K562 (cell line): ENCODE data around the gene APOB. TPM values are rescaled to one million over a fixed set of nuclear protein-coding genes. Genes with fewer than 3 reads are reported as not detected.

Experiments
- ATAC-seq: fragments of 200-7000 bp; cut with Tn5 transposase; 3 replicates; pipeline ENCODE4 v1.9.1; 2020; ENCODE audit warnings: moderate library complexity
- BruUV-seq: library from RNA; stranded (reverse); fragments of 400-500 nt; replicated peaks from 2 replicates; lab custom pipeline; 2021; lab: Mats Ljungman, UMichigan
- CTCF ChIA-PET: fragments of 300-600 bp; formaldehyde crosslinking; extraction: SDS; loops from one replicate; lab custom pipeline; 2021; ENCODE audit warnings: low intra/inter-chr PET ratio; lab: Yijun Ruan, JAX
- POLR2A ChIA-PET: fragments of 300-600, 350-650 bp; sonication (Branson Sonifier 250); formaldehyde crosslinking; extraction: SDS; loops from one replicate; lab custom pipeline; 2021; ENCODE audit warnings: antibody characterized with exemption, inconsistent platforms; lab: Yijun Ruan, JAX
- DNase-seq, 4 experiments: peaks; one replicate each; pipeline versions ENCODE4 v3.0.0 to v3.0.0-alpha.2; 2011 to 2018; ENCODE audit warnings: low spot score in 3 of 4, mixed read lengths in 3 of 4; ENCODE audit errors: extremely low read depth in 1 of 4
- FAIRE-seq: peaks from 2 replicates; lab custom pipeline; 2011; peaks lifted over from hg19 to GRCh38; lab: Jason Lieb, UNC
- H2AFZ ChIP-seq: 2 replicates; pipeline ENCODE4 v1.6.0; 2011; ENCODE audit warnings: low read depth, low read length, control low read depth, inconsistent platforms
- H3K27ac ChIP-seq: fragments of 200-600 bp; 3 replicates; pipeline ENCODE4 v1.8.0; 2011; ENCODE audit warnings: low read depth, mild to moderate bottlenecking, control low read depth, inconsistent platforms, low read length, moderate library complexity, mixed read lengths; ENCODE audit errors: extremely low read depth
- H3K27me3 ChIP-seq, 2 experiments: fragments of 300-600 bp in 1 of 2; 2 replicates in 1 of 2; 3 replicates in 1 of 2; pipeline versions ENCODE4 v1.6.0 to v1.8.0; 2011; ENCODE audit warnings: inconsistent platforms in 2 of 2, low read length in 2 of 2, mild to moderate bottlenecking in 1 of 2, mixed read lengths in 1 of 2, moderate library complexity in 1 of 2; ENCODE audit not compliant: control insufficient read depth in 2 of 2, insufficient read depth in 2 of 2
- H3K36me3 ChIP-seq: fragments of 300-600 bp; 3 replicates; pipeline ENCODE4 v1.8.0; 2011; ENCODE audit warnings: mild to moderate bottlenecking, low read length, inconsistent platforms; ENCODE audit not compliant: control insufficient read depth, insufficient read depth
- H3K4me1 ChIP-seq, 2 experiments: fragments of 200-600 bp in 1 of 2; replicated peaks in 1 of 2; 2 replicates in 1 of 2; 3 replicates in 1 of 2; pipeline versions ENCODE4 v1.5.1 to v1.8.0; 2011; ENCODE audit warnings: inconsistent platforms in 2 of 2, low read length in 2 of 2, mild to moderate bottlenecking in 1 of 2, mixed read lengths in 1 of 2, moderate library complexity in 1 of 2; ENCODE audit not compliant: control insufficient read depth in 2 of 2, insufficient read depth in 2 of 2
- H3K4me2 ChIP-seq: 2 replicates; pipeline ENCODE4 v1.6.1; 2011; ENCODE audit warnings: low read length, control low read depth, inconsistent platforms, mixed read lengths; ENCODE audit not compliant: insufficient read depth
- H3K4me3 ChIP-seq: fragments of 200-600 bp; sonication (generic), shearing (Covaris generic); 2 replicates; pipeline ENCODE4 v1.5.1; 2016; ENCODE audit warnings: control low read depth, inconsistent platforms
- H3K79me2 ChIP-seq: fragments of 200-600 bp; 3 replicates; pipeline ENCODE4 v1.8.0; 2011; ENCODE audit warnings: low read length, inconsistent platforms; ENCODE audit not compliant: control insufficient read depth, insufficient read depth
- H3K9ac ChIP-seq, 2 experiments: 2 replicates each; pipeline versions ENCODE4 v1.6.0 to v1.6.1; 2011; ENCODE audit warnings: low read depth in 2 of 2, low read length in 2 of 2, control low read depth in 1 of 2, inconsistent platforms in 1 of 2, mild to moderate bottlenecking in 1 of 2, mixed read lengths in 1 of 2; ENCODE audit not compliant: insufficient read depth in 1 of 2
- H3K9me1 ChIP-seq: one replicate; pipeline ENCODE4 v1.6.0; 2011; ENCODE audit warnings: inconsistent platforms, mild to moderate bottlenecking, low read length, moderate library complexity; ENCODE audit not compliant: control insufficient read depth, insufficient read depth
- H3K9me3 ChIP-seq: replicated peaks from 2 replicates; pipeline ENCODE4 v1.5.1; 2011; ENCODE audit warnings: low read depth, low read length, inconsistent platforms; ENCODE audit not compliant: control insufficient read depth, insufficient read depth
- H4K20me1 ChIP-seq: replicated peaks from 2 replicates; pipeline ENCODE4 v1.6.1; 2011; ENCODE audit warnings: low read length, inconsistent platforms, mixed read lengths; ENCODE audit not compliant: control insufficient read depth, insufficient read depth
- ADNP ChIP-seq: fragments of 200-800 bp; sonication (Bioruptor generic); IDR thresholded peaks from 2 replicates; pipeline ENCODE4 v1.6.1; 2016; ENCODE audit warnings: missing genetic modification characterization, missing compliant biosample characterization
- CBX8 ChIP-seq: fragments of 200-600 bp; sonication (generic); IDR thresholded peaks from 2 replicates; pipeline ENCODE4 v1.6.1; 2012; ENCODE audit warnings: borderline replicate concordance, mixed run types, low read depth, mild to moderate bottlenecking, moderate library complexity, mixed read lengths, low read length, control low read depth, inconsistent platforms; ENCODE audit not compliant: poor library complexity, severe bottlenecking; ENCODE audit errors: extremely low read depth
- KLF6 ChIP-seq: fragments of 250-450 bp; sonication (Bioruptor Pico); IDR thresholded peaks from 2 replicates; pipeline ENCODE4 v1.4.0; 2020; ENCODE audit warnings: mild to moderate bottlenecking, moderate library complexity, borderline replicate concordance
- MAFF ChIP-seq: IDR thresholded peaks from 2 replicates; pipeline ENCODE4 v1.6.1; 2012; ENCODE audit warnings: low read length, improper control_type of control experiment
- MEF2A ChIP-seq: IDR thresholded peaks from 2 replicates; pipeline ENCODE4 v1.6.1; 2011; ENCODE audit warnings: low read depth, mild to moderate bottlenecking, low read length, moderate library complexity; ENCODE audit not compliant: control insufficient read depth
- PCBP2 ChIP-seq: fragments of 200-400 bp; formaldehyde crosslinking; IDR thresholded peaks from 2 replicates; pipeline ENCODE4 v1.6.1; 2018; ENCODE audit warnings: low read length, low read depth, mild to moderate bottlenecking, moderate library complexity; ENCODE audit not compliant: poor library complexity, severe bottlenecking
- TEAD4 ChIP-seq, 2 experiments: sonication (generic) in 1 of 2; formaldehyde crosslinking in 1 of 2; IDR thresholded peaks; 2 replicates each; pipeline versions ENCODE4 v1.6.1 to v1.8.0; 2012 to 2022; ENCODE audit warnings: borderline replicate concordance in 1 of 2, inconsistent platforms in 1 of 2, low read length in 1 of 2, mild to moderate bottlenecking in 1 of 2, missing genetic modification reagents in 1 of 2
- ZNF445 ChIP-seq: fragments of 250-450 bp; sonication (Bioruptor Pico); IDR thresholded peaks from 2 replicates; pipeline ENCODE4 v1.4.0; 2020; ENCODE audit warnings: low read depth, mild to moderate bottlenecking, moderate library complexity
- ZNF551 ChIP-seq: fragments of 250-450 bp; sonication (Bioruptor Pico); IDR thresholded peaks from 2 replicates; pipeline ENCODE4 v1.5.0; 2021; ENCODE audit warnings: mild to moderate bottlenecking, moderate library complexity
- ZNF57 ChIP-seq: fragments of 450-650 bp; formaldehyde crosslinking; IDR thresholded peaks from 2 replicates; pipeline ENCODE4 v1.4.0; 2020; ENCODE audit warnings: mild to moderate bottlenecking, moderate library complexity
- ZSCAN29 ChIP-seq: fragments of 450-650 bp; IDR thresholded peaks from 2 replicates; pipeline ENCODE4 v1.6.1; 2017
- WGBS: fragments of 100-300 bp; shearing (Covaris generic); methylation state at CpG from one replicate; pipeline ENCODE4 v1.1.6; 2016; ENCODE audit warnings: low coverage, mixed read lengths; ENCODE audit not compliant: insufficient coverage; ENCODE audit errors: missing lambda C conversion rate; 5-methylcytosine and 5-hydroxymethylcytosine counted together
- in situ Hi-C: fragments of 300-500 bp; cut with MboI; formaldehyde crosslinking; loops from 4 replicates; pipeline ENCODE4 v1.15.0; 2018; ENCODE audit warnings: inconsistent platforms, mixed read lengths
- intact Hi-C: fragments of 100-400 bp; cut with micrococcal nuclease; formaldehyde crosslinking; loops from 2 replicates; pipeline ENCODE4 v1.14.2; 2022
- polyA plus RNA-seq, 8 experiments: library from polyadenylated mRNA; depleted of rRNA in 4 of 8; stranded (reverse) in 5 of 8; unstranded in 3 of 8; fragments of >200 nt; fragmentation: Nextera tagmentation in 2 of 8; fragmentation: Illumina TruSeq in 1 of 8; extraction: Ambion mirVana in 2 of 8; extraction: Trizol in 1 of 8; gene quantifications; 2 replicates each; pipeline versions ENCODE4 v1.2.1 to v1.2.3, GENCODE V29; 2011 to 2014; ENCODE audit warnings: inconsistent platforms in 1 of 8, missing spikeins in 1 of 8
- total RNA-seq, 7 experiments: library from RNA; depleted of rRNA in 6 of 7; stranded (reverse); fragments of >200 nt in 6 of 7; fragmentation: Illumina TruSeq in 2 of 7; extraction: Trizol in 2 of 7; gene quantifications; 2 replicates each; pipeline versions ENCODE4 v1.2.1 to v1.2.3, GENCODE V29; 2011 to 2021; ENCODE audit warnings: low replicate concordance in 1 of 7
- TF ChIP-seq, protein P1 (sequence below): fragments of 450-650 bp; IDR thresholded peaks from 2 replicates; pipeline ENCODE4 v1.6.1; 2018; ENCODE audit not compliant: partially characterized antibody

APOB gene
- total and polyA plus RNA-seq, 9 of the 15 experiments (the other 6 are each of a cell fraction or from before 2014, with no cell fraction given): 0.73 TPM; not detected in 8

DNA sequence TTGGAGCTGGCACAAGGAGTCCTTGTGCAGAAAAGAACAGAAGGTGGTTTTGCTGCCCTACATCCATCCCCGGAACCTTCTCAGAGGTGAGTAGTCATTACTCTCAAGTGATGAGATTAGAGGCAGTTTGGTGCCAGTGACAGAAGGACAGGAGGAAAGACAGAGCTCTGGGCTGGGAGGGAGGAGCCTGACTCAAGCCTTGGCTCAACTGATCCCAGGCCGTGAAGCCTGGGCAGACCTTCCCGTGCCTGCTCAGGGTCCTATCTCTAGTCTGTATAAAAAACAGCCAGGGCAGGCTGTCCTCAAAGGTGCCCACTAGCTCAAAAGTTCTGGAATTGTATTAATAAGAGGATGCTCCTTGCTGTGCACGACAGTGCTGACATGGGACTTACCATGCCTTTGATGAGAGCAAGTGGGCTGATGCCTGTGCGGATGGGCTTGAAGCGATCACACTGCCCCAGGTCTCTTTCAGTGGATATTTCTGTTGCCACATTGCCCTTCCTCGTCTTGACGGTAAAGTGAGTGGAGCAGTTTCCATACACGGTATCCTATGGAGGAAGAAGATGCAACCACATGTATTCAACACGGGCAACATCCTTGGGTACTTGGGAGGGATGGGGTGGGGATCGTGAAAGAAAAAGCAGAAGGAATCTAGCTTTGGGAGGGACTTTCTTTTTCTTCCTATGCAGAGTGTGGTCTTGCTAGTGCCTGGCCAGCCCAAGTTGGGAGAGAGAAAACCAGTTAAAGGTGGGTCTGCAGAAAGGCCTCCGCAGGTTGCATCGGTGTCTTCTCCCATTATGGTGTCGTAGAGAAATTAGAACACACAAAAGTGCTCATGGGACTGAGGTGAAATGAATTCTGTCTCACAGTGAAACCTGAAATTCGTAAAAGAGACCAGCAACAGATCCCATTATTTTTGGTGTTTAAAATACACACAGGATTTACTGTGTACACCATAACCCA lies 6.9 kb downstream of the APOB start (continued):
- TF ChIP-seq, protein P1, sequence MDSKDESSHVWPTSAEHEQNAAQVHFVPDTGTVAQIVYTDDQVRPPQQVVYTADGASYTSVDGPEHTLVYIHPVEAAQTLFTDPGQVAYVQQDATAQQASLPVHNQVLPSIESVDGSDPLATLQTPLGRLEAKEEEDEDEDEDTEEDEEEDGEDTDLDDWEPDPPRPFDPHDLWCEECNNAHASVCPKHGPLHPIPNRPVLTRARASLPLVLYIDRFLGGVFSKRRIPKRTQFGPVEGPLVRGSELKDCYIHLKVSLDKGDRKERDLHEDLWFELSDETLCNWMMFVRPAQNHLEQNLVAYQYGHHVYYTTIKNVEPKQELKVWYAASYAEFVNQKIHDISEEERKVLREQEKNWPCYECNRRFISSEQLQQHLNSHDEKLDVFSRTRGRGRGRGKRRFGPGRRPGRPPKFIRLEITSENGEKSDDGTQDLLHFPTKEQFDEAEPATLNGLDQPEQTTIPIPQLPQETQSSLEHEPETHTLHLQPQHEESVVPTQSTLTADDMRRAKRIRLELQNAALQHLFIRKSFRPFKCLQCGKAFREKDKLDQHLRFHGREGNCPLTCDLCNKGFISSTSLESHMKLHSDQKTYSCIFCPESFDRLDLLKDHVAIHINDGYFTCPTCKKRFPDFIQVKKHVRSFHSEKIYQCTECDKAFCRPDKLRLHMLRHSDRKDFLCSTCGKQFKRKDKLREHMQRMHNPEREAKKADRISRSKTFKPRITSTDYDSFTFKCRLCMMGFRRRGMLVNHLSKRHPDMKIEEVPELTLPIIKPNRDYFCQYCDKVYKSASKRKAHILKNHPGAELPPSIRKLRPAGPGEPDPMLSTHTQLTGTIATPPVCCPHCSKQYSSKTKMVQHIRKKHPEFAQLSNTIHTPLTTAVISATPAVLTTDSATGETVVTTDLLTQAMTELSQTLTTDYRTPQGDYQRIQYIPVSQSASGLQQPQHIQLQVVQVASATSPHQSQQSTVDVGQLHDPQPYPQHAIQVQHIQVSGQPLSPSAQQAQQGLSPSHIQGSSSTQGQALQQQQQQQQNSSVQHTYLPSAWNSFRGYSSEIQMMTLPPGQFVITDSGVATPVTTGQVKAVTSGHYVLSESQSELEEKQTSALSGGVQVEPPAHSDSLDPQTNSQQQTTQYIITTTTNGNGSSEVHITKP: no peak

DNA sequence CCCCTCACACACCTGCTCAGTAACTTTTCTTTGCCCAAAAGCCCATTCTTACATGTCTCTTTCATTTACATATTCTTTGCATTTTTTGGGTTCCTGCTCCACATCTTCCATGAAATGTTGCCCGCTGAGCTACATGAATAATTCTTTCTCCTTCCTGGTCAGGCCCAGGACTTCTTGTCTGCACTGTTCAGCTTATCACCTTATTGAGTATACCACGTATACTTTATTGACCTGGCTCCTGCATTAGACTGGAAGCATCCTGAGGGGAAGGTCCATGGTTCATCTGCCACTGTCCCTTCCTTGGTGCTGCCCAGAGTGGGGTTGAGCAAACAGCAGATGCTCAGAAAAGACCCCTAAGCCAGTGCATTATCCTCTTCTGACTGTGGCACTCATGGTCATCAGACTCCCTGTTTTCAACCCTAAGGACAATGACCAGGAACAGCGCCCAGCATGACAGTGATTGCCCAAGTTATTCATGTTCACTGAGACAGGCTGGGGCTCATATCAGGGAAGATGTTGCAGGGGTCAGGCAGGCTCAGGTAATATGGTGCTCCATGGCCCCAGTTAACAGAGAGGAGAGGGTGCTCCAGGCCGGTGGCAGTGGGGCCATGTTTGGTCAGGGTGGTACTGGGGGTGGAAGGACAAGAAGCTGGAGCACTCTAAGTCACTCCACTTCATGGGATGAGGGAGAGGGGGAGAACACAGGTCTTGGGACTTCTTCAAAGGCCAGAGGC lies 7.7 kb downstream of the APOB start:
- no peaks in the 10 kb centered on the region for H3K9me1 ChIP-seq
- DNase-seq (no peak), FAIRE-seq (no peak), ATAC-seq (no peak)
- ChIA-PET POLR2A (no interaction called here), CTCF (no interaction called here)
- no peaks in the 10 kb centered on the region for H3K9me3 ChIP-seq
- no peaks in the 10 kb centered on the region for H4K20me1 ChIP-seq
- no peak overlapping the region for H3K4me3 ChIP-seq
- no TSS peak for BruUV-seq
- intact Hi-C loops (no loop called here), in situ Hi-C loops (no loop called here)
- H3K9ac ChIP-seq: no peak overlapping the region
- H3K27ac ChIP-seq: no peak overlapping the region
- H3K27me3 ChIP-seq: peaks cover 0 to 4% of the 10 kb centered on the region in 2 experiments; a peak in 2 of 5 replicates
- H3K79me2 ChIP-seq: no peaks in the 10 kb centered on the region
- no peak overlapping the region for H2AFZ ChIP-seq
- no peak overlapping the region for H3K4me2 ChIP-seq
- 0% methylated on average over 4 of the region's 4 CpGs for WGBS
- H3K4me1 ChIP-seq: no peaks in the 10 kb centered on the region
- no peak for TF ChIP-seq MEF2A
- TF ChIP-seq ZNF445 (CRISPR knock-in tag): no peak
- no peak for TF ChIP-seq ADNP
- no peak for TF ChIP-seq KLF6 (CRISPR knock-in tag)
- TF ChIP-seq ZNF57 (CRISPR knock-in tag): no peak
- TF ChIP-seq CBX8: no peak
- no peak for TF ChIP-seq TEAD4 (IDR thresholded peaks at IDR 0.05; ENCODE audit: low read length)
- no peak for TF ChIP-seq TEAD4 (CRISPR knock-in tag; IDR thresholded peaks at IDR 0.05; ENCODE audit: borderline replicate concordance)
- TF ChIP-seq MAFF: no peak
- no peak for TF ChIP-seq PCBP2
- TF ChIP-seq ZSCAN29: no peak
- TF ChIP-seq ZNF551: no peak
- no peaks in the 10 kb centered on the region for H3K36me3 ChIP-seq
